ENCODE measurements around the gene SQSTM1. TPM values are rescaled to one million over a fixed set of nuclear protein-coding genes. Genes with fewer than 3 reads are reported as not detected.

Gene SQSTM1
- total and polyA plus RNA-seq, 2 of the 8 experiments (the other 6 are each of a cell fraction or from before 2014, with no cell fraction given), result 78.6 to 110 TPM

GRCh38 chr5:179802950-179803562 lies 17.6 kb upstream of the SQSTM1 start:
- H4K20me1 ChIP-seq (replicated peaks in 1 of 2; ENCODE audit: control insufficient read depth in 1 of 2, insufficient read depth in 2 of 2, low read length in 2 of 2), result peaks cover 8 to 26% of the 10 kb centered on the region in 2 experiments
- H2BK120ac ChIP-seq (replicated peaks; ENCODE audit: low read depth, low read length), result no peak overlapping the region
- H3K18ac ChIP-seq (ENCODE audit: extremely low read depth, low read length), result no peak overlapping the region; the same call in 1 of the 2 replicates
- H3K9ac ChIP-seq (replicated peaks in 1 of 4; ENCODE audit: extremely low read depth in 1 of 4, low read depth in 3 of 4, low read length in 3 of 4), result no peak overlapping the region
- POLR2A ChIA-PET (ENCODE audit: partially characterized antibody), result interaction anchor here (1.2 to 16.9 kb wide), 5 partner anchors 14 to 180 kb away, joined by 3 to 207 read pairs (median 4); partner anchors contain the start of genes HNRNPH1 and SQSTM1
- CTCF ChIA-PET (ENCODE audit: partially characterized antibody), result interaction anchor here (0.9 to 3.9 kb wide), 16 partner anchors 11 to 202 kb away, joined by 3 to 23 read pairs (median 6); no protein-coding TSS in a partner anchor
- no peak overlapping the region for H2AFZ ChIP-seq (ENCODE audit: low read length)
- H3K79me1 ChIP-seq (ENCODE audit: low read depth, low read length), result peaks cover 11% of the 10 kb centered on the region
- no peak overlapping the region for H2AK5ac ChIP-seq (ENCODE audit: low read depth, low read length)
- H3K23ac ChIP-seq (ENCODE audit: insufficient read length), result no peak overlapping the region
- H4K91ac ChIP-seq (replicated peaks; ENCODE audit: insufficient read length, low read length), result no peak overlapping the region
- H3K4me1 ChIP-seq (replicated peaks in 1 of 4; ENCODE audit: control insufficient read depth in 3 of 4, insufficient read depth in 4 of 4, low read length in 3 of 4), result peaks cover 0 to 32% (median 30%) of the 10 kb centered on the region in 4 experiments; a peak in 6 of 7 replicates
- no peak overlapping the region for H3K4ac ChIP-seq (replicated peaks; ENCODE audit: insufficient read length, low read depth, low read length)
- peaks cover 0 to 22% of the 10 kb centered on the region in 2 experiments; a peak in 2 of 4 replicates for H3K79me2 ChIP-seq (ENCODE audit: control insufficient read depth in 1 of 2, insufficient read depth in 2 of 2, low read length in 2 of 2)
- DNase-seq (ENCODE audit: low read depth in 1 of 2, low spot score in 2 of 2), result peak in 1 of 2 experiments; percentile 59
- no peak overlapping the region for H4K5ac ChIP-seq (ENCODE audit: insufficient read length, low read depth, low read length)
- H3K23me2 ChIP-seq (ENCODE audit: low read depth, low read length), result peaks cover 10% of the 10 kb centered on the region; the same call in 1 of the 2 replicates
- H3K56ac ChIP-seq (replicated peaks; ENCODE audit: insufficient read length, low read depth, low read length), result no peak overlapping the region
- no peak overlapping the region for H2BK20ac ChIP-seq (ENCODE audit: low read length)
- H2BK15ac ChIP-seq (ENCODE audit: low read length), result no peak overlapping the region
- H2BK5ac ChIP-seq (ENCODE audit: low read depth, low read length), result peak overlapping the region; percentile 20; the same call in 1 of the 2 replicates
- no peak overlapping the region for H3K14ac ChIP-seq (ENCODE audit: insufficient read length)
- 43% methylated on average over 9 of the region's 11 CpGs; no CpG with 5 or more reads in 1 of the 2 experiments for WGBS, 2 experiments (ENCODE audit: extremely low coverage in 1 of 2, insufficient coverage in 1 of 2, insufficient read length in 1 of 2, insufficient replicate concordance in 2 of 2, low coverage in 1 of 2, low lambda C conversion rate in 2 of 2, missing lambda C conversion rate in 1 of 2)
- peaks cover 11 to 24% (median 20%) of the 10 kb centered on the region in 4 experiments for H3K36me3 ChIP-seq (ENCODE audit: control insufficient read depth in 2 of 4, insufficient read depth in 4 of 4, low read length in 3 of 4)
- no peaks in the 10 kb centered on the region for H3K9me3 ChIP-seq (ENCODE audit: insufficient read depth in 2 of 2, low read depth in 1 of 2, low read length in 1 of 2)
- TF ChIP-seq EP300 (IDR thresholded peaks at IDR 0.05; ENCODE audit: borderline replicate concordance in 1 of 2, low read depth in 2 of 2, low read length in 2 of 2) (no peak), JUN (IDR thresholded peaks at IDR 0.05; ENCODE audit: low read depth, low read length) (no peak), RBBP5 (IDR thresholded peaks at IDR 0.05; ENCODE audit: borderline replicate concordance, low read depth, low read length) (no peak)
- H3K4me2 ChIP-seq (ENCODE audit: insufficient read depth in 1 of 2, low read depth in 2 of 2, low read length in 2 of 2), result peak overlapping the region; percentile 52 to 59
- no peak overlapping the region for H2BK12ac ChIP-seq (ENCODE audit: low read depth, low read length)
- H3K4me3 ChIP-seq (ENCODE audit: extremely low read depth in 1 of 4, insufficient read depth in 2 of 4, low read depth in 3 of 4, low read length in 4 of 4), result peak overlapping the region in 1 of 4 experiments; percentile 42; a peak in 2 of 8 replicates
- H3K27ac ChIP-seq (ENCODE audit: low read depth, low read length), result no peak overlapping the region
- no peaks in the 10 kb centered on the region for H3K27me3 ChIP-seq (replicated peaks in 1 of 4; ENCODE audit: control insufficient read depth in 3 of 4, extremely low read depth in 1 of 4, insufficient read depth in 3 of 4, low read length in 3 of 4)
- no peak for FAIRE-seq
- H4K8ac ChIP-seq (ENCODE audit: extremely low read depth, insufficient read depth, low read length), result no peak overlapping the region; the same call in 1 of the 2 replicates

Data from H1 (cell line).